ENCODE measurements around the gene MED15. TPM values are rescaled to one million over a fixed set of nuclear protein-coding genes. Genes with fewer than 3 reads are reported as not detected.

Gene MED15
- total RNA-seq, 1 experiment from 2014 or later, result 94.7 TPM

DNA sequence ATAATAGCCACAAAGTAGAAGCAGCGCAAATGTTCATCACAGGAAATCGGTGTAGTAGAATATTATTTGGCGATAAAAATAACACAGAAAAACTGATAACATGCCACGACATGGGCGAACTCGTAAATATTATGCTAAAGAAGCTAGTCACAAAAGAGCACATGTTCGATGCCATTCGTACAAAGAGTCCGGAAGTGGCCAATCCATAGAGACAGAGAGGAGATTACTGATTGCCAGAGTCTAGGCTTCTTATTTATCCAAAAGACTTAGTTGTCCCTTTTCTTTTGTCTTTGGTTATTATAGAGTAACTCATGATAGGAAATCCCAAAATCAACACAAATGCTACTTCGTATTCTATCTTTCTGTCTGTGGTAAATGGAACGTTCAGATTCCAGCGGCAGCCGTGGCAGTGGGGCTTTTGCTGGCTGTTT lies 56.5 kb downstream of the MED15 start:
- intact Hi-C loops (cut with micrococcal nuclease; ENCODE audit: unreplicated experiment), result no loop called here

DNA sequence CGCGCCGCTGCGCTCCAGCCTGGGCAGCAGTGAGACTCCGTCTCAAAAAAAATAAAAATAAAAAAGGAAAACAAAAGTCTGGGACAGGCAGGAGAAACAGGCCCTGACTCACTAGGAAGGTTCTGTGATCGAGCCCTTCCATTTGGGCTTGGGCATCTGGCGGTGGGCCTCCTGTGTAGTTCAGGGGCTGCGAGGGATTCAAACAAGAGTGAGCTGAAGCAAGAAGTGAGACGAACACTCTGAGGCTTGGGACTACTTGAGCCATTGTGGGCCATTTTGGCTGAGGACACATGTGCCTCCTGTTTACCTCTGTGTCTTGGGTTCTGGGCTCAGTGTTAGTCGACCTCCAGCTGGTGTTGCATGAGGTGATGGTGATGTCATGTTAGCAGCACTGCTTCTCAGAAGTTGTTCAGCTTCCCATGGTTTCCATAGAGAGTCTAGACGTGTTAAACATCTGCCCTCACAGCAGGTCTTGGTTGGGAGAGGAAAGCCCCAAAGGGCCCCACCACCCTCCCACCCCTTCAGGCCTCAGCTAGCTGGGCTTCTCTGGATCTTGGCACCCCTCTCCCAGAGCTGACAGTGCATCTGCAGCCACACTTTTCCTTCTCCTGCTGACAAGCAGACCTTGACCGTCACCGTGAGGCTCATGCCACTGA lies 57.8 kb downstream of the MED15 start:
- CTCF ChIA-PET, result interaction anchor here (0.6 to 1.2 kb wide), 4 partner anchors 15 to 31 kb away, joined by 3 to 5 read pairs (median 4); no protein-coding TSS in a partner anchor
- H3K27me3 ChIP-seq (replicated peaks; ENCODE audit: control insufficient read depth, insufficient read depth, low read length), result no peaks in the 10 kb centered on the region
- H3K9me3 Mint-ChIP-seq (ENCODE audit: unreplicated experiment), result no peaks in the 10 kb centered on the region
- no peaks in the 10 kb centered on the region for H3K27me3 Mint-ChIP-seq (ENCODE audit: insufficient read depth, unreplicated experiment)
- DNase-seq, result no peak
- intact Hi-C loops (cut with micrococcal nuclease; ENCODE audit: unreplicated experiment), result no loop called here
- POLR2A ChIA-PET, result no interaction called here
- peaks cover 13% of the 10 kb centered on the region for H3K4me1 ChIP-seq
- no peaks in the 10 kb centered on the region for H3K9me3 ChIP-seq
- H3K27ac Mint-ChIP-seq (ENCODE audit: unreplicated experiment), result no peak overlapping the region
- H3K4me3 Mint-ChIP-seq (ENCODE audit: unreplicated experiment), result no peak overlapping the region
- TF ChIP-seq, protein P1, sequence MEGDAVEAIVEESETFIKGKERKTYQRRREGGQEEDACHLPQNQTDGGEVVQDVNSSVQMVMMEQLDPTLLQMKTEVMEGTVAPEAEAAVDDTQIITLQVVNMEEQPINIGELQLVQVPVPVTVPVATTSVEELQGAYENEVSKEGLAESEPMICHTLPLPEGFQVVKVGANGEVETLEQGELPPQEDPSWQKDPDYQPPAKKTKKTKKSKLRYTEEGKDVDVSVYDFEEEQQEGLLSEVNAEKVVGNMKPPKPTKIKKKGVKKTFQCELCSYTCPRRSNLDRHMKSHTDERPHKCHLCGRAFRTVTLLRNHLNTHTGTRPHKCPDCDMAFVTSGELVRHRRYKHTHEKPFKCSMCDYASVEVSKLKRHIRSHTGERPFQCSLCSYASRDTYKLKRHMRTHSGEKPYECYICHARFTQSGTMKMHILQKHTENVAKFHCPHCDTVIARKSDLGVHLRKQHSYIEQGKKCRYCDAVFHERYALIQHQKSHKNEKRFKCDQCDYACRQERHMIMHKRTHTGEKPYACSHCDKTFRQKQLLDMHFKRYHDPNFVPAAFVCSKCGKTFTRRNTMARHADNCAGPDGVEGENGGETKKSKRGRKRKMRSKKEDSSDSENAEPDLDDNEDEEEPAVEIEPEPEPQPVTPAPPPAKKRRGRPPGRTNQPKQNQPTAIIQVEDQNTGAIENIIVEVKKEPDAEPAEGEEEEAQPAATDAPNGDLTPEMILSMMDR (IDR thresholded peaks at IDR 0.05; ENCODE audit: insufficient read depth in 1 of 2, low read depth in 1 of 2, low read length in 1 of 2, severe bottlenecking in 1 of 2, unreplicated experiment in 1 of 2), result no peak
- peaks cover 5% of the 10 kb centered on the region for H3K36me3 ChIP-seq (ENCODE audit: control insufficient read depth, insufficient read depth, low read length)
- H3K4me1 Mint-ChIP-seq (ENCODE audit: low read depth, unreplicated experiment), result peaks cover 6% of the 10 kb centered on the region
- no TSS peak for BruUV-seq (replicated peaks)
- no peak overlapping the region for H3K4me3 ChIP-seq (ENCODE audit: low read depth, low read length)
- peaks cover 89% of the 10 kb centered on the region for H3K36me3 Mint-ChIP-seq (ENCODE audit: insufficient read depth, unreplicated experiment)

More for the DNA sequence above, 56.5 kb downstream of the MED15 start:
- TF ChIP-seq, protein P1 (IDR thresholded peaks at IDR 0.05; ENCODE audit: insufficient read depth in 1 of 2, low read depth in 1 of 2, low read length in 1 of 2, severe bottlenecking in 1 of 2, unreplicated experiment in 1 of 2), result no peak
- CTCF ChIA-PET, result interaction anchor here (0.5 to 1.2 kb wide), 10 partner anchors 11 to 391 kb away, joined by 3 to 5 read pairs (median 3); no protein-coding TSS in a partner anchor
- Mint-ChIP-seq H3K9me3 (ENCODE audit: unreplicated experiment) (no peaks in the 10 kb centered on the region), H3K36me3 (ENCODE audit: insufficient read depth, unreplicated experiment) (peaks cover 83% of the 10 kb centered on the region), H3K4me3 (ENCODE audit: unreplicated experiment) (no peak overlapping the region), H3K4me1 (ENCODE audit: low read depth, unreplicated experiment) (peaks cover 6% of the 10 kb centered on the region), H3K27ac (ENCODE audit: unreplicated experiment) (no peak overlapping the region), H3K27me3 (ENCODE audit: insufficient read depth, unreplicated experiment) (no peaks in the 10 kb centered on the region)
- POLR2A ChIA-PET, result no interaction called here
- Histone ChIP-seq H3K9me3 (peaks cover 2% of the 10 kb centered on the region; the same call in 1 of the 2 replicates), H3K4me3 (ENCODE audit: low read depth, low read length) (no peak overlapping the region), H3K27me3 (replicated peaks; ENCODE audit: control insufficient read depth, insufficient read depth, low read length) (no peaks in the 10 kb centered on the region), H3K4me1 (peaks cover 8% of the 10 kb centered on the region), H3K36me3 (ENCODE audit: control insufficient read depth, insufficient read depth, low read length) (peaks cover 3% of the 10 kb centered on the region)
- no peak for DNase-seq
- BruUV-seq (replicated peaks), result no TSS peak

DNA sequence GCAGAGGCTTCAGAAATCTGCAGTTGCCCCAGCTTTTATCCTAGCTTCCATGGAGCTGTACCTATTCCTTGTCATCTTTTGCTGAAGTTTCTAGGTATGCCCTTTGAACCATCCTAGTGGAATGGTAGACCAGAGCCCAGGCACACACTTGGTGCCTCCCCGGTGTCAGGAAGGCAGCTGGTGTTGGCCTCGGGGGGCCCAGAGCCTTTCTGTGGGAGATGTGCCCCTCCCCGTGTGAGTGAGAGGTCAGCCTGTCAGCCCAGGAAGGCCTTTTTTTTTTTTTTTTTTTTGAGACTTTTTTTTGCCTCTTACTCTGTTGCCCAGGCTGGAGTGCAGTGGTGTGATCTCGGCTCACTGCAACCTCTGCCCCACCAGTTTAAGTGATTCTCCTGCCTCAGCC lies 58.4 kb downstream of the MED15 start:
- peaks cover 91% of the 10 kb centered on the region for H3K36me3 Mint-ChIP-seq (ENCODE audit: insufficient read depth, unreplicated experiment)
- peaks cover 13% of the 10 kb centered on the region for H3K4me1 ChIP-seq
- no peaks in the 10 kb centered on the region for H3K9me3 Mint-ChIP-seq (ENCODE audit: unreplicated experiment)
- H3K9me3 ChIP-seq, result no peaks in the 10 kb centered on the region
- no peak for DNase-seq
- H3K27me3 ChIP-seq (replicated peaks; ENCODE audit: control insufficient read depth, insufficient read depth, low read length), result no peaks in the 10 kb centered on the region
- no peak overlapping the region for H3K4me3 Mint-ChIP-seq (ENCODE audit: unreplicated experiment)
- POLR2A ChIA-PET, result no interaction called here
- peaks cover 6% of the 10 kb centered on the region for H3K4me1 Mint-ChIP-seq (ENCODE audit: low read depth, unreplicated experiment)
- no peak overlapping the region for H3K27ac Mint-ChIP-seq (ENCODE audit: unreplicated experiment)
- TF ChIP-seq, protein P1 (IDR thresholded peaks at IDR 0.05; ENCODE audit: insufficient read depth in 1 of 2, low read depth in 1 of 2, low read length in 1 of 2, severe bottlenecking in 1 of 2, unreplicated experiment in 1 of 2), result no peak
- CTCF ChIA-PET, result interaction anchor here (0.6 kb wide), 1 partner anchor 20 kb away, joined by 4 read pairs; no protein-coding TSS in a partner anchor
- H3K27me3 Mint-ChIP-seq (ENCODE audit: insufficient read depth, unreplicated experiment), result no peaks in the 10 kb centered on the region
- no TSS peak for BruUV-seq (replicated peaks)
- H3K4me3 ChIP-seq (ENCODE audit: low read depth, low read length), result no peak overlapping the region
- intact Hi-C loops (cut with micrococcal nuclease; ENCODE audit: unreplicated experiment), result no loop called here
- peaks cover 5% of the 10 kb centered on the region for H3K36me3 ChIP-seq (ENCODE audit: control insufficient read depth, insufficient read depth, low read length)

Data from Caco-2 (cell line).